ENCODE measurements around the gene ATRIP.

The ATRIP gene

GRCh38 chr3:48504051-48504946, 57.8 kb downstream of the ATRIP start, which contains the start of gene SHISA5:
Gene SHISA5, minus strand, starts transcription at chr3:48504174. Its CDS starts 80 bp downstream, at chr3:48504094.
- DNase-seq (ENCODE audit: low read depth): peak; percentile 23

GRCh38 chr3:48505146-48505545, 58.6 kb downstream of the ATRIP start:
- DNase-seq (ENCODE audit: low read depth): no peak

GRCh38 chr3:48505968-48506504, 59.5 kb downstream of the ATRIP start:
- no peak for DNase-seq (ENCODE audit: low read depth)

GRCh38 chr3:48507256-48508061, 60.9 kb downstream of the ATRIP start:
- DNase-seq (ENCODE audit: low read depth): peak; percentile 65

GRCh38 chr3:48511551-48511950, 65.0 kb downstream of the ATRIP start:
- no peak for DNase-seq (ENCODE audit: low read depth)

- no peak for DNase-seq (ENCODE audit: low read depth)
Observed at GRCh38 chr3:48514431-48515227, 68.1 kb downstream of the ATRIP start.
